ENCODE results near the gene SMIM1.
"Not testable (repeated sequence)": the region's sequence is repeated elsewhere in the genome, so short reads cannot be mapped to it uniquely, and the experiment has no call there.

SMIM1 gene

DNA sequence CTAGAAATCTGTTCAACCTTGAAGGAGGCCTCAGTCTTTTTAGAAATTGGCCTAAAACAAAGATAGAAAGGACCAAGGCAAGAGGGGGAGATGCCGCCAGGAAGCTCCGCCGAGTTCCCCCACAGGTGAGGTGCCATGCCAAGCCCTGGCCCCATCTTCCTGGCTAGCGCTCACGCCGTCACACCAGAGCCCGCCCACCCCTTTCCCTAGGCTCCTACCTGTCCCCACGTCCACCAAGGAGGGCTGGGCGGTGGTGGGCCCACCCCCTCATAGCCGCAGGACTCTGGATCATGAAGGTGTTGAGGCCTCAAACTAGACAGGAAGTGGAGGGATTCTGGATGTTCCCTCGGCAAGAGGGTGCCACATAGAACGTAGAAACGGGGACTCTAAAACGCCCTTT is 35.8 kb upstream of the SMIM1 start:
- no peak for DNase-seq (ENCODE audit: low read depth in 2 of 2)

- DNase-seq (ENCODE audit: low read depth in 2 of 2), result no peak
Observed at GRCh38 chr1:3738943-3739342, 33.6 kb upstream of the SMIM1 start.

GRCh38 chr1:3740042-3740441 is 32.5 kb upstream of the SMIM1 start:
- no peak for DNase-seq (ENCODE audit: low read depth in 2 of 2)

DNA sequence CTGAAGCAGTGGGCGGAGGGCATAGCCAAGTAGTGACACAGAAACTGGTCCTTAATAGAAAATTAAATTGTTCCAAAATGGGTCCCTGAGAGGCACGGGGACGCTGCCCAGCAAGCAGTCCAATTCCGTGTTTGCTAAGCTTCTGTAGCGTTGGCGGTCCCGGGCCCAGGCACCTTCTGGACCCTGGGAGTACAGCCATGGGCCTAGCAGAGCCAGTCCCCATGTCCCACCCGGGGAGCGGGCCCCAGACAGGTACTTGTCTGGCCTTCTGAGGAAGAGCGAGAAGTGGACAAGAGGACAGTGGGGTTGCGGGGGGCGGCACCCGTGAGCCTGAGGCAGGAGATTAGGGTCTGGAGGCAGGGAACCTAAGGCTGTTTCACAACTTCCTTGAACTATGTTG is 31.8 kb upstream of the SMIM1 start:
- DNase-seq (ENCODE audit: low read depth in 2 of 2), result no peak

DNA sequence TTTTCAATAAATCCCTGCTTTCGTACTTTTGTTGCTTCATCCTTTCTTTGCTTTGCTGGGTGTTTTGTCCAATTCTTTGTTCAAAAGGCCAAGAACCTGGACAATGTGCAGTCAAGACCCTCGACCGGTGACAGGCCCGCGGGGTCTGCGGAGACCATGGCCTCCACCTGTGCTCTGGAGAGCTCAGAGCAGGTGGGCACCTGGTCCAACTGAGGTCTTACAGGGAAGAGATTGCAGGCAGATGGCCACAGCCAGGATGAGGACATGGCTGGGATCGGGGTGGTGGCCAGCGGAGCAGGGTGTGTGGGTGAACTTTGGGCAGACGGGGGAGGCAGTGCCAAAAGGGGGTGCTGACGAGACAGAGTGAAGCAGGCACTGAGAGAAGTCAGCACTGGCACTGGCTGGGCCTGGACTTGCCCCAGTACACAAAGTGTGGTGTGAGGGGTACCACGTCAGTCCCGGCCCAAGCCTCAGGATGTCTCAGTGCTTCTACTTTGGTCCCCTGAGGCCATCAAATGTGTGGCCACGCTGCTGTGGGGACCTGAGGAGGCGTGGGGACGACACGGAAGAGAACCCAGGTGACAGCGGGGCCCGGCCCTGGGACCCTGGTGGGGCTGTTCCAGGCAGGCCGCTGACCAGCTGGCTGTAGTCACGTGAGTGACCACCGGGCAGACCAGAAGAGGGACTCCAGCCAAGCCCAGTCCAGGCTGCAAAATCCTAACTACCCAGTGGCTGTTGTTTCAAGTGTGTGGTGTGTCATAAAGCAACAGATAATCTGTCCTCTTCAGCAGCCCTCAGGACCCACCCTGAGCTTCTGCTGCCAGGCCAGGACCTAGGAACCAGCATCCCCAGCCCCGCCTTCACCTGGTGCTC is 30.7 kb upstream of the SMIM1 start:
- DNase-seq (ENCODE audit: low read depth in 2 of 2), result no peak

GRCh38 chr1:3742439-3743298 is 29.9 kb upstream of the SMIM1 start:
- no peak for DNase-seq (ENCODE audit: low read depth in 2 of 2)

DNA sequence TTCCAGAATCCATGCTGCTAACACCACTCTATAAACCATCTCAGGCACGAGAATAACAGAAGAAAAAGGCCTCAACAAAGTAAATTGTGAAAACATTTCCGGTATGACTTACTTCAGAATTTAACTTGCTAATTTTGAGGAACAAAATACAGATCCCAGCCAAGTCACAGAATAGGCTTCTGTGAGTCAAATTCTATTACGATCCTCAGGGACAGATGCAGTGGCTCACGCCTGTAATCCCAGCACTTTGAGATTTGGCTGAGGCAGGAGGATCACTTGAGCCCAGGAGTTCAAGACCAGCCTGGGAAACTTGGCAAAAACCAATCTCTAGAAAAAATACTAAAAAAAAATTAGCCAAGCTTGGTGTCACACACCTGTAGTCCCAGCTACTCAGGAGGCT is 29.1 kb upstream of the SMIM1 start:
- no peak for DNase-seq (ENCODE audit: low read depth in 2 of 2)

- no peak for DNase-seq (ENCODE audit: low read depth in 2 of 2)
Observed at GRCh38 chr1:3743826-3744225, 28.7 kb upstream of the SMIM1 start.

- DNase-seq (ENCODE audit: low read depth in 2 of 2), result no peak
Observed at GRCh38 chr1:3744646-3745045, 27.9 kb upstream of the SMIM1 start.

- no peak for DNase-seq (ENCODE audit: low read depth in 2 of 2)
Observed at GRCh38 chr1:3745071-3745470, 27.5 kb upstream of the SMIM1 start.

DNA sequence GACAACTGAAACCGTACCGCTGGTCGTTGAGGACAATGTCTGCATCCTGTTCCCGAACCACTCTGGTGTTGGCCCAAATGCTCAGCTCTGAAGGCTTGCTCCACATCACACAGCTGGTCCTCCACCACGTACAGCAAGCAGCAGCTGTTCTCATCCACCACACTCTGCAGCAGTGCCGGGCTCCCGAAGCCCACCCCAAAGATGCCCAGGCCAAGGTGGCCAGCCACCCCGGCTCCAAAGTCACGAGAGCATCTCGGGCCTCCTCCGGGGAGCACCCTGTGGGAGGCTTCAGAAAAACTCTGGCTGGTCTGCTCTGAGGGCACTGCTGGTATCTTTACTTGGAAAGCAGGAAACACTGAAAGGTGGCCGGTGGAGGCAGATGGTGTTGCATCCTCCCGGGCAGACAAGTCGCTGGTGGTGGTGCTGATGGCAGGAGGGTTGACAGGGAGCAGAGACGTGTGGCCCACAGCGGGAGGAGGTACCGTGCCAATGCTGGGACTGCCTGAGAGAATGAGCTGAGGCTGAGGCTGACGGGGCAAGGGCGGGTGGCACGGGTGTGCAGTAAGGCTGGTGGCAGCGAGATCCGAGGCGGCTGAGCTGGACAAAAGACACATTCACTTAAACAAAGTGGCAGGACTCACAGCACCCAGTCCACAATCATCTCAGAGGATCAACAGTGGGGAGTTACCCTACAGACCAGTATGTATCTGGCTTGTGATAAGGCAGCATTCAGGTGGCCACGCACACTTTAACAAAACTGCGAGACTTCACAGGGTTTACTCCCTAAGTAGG is 26.8 kb upstream of the SMIM1 start:
- no peak for DNase-seq (ENCODE audit: low read depth in 2 of 2)

DNA sequence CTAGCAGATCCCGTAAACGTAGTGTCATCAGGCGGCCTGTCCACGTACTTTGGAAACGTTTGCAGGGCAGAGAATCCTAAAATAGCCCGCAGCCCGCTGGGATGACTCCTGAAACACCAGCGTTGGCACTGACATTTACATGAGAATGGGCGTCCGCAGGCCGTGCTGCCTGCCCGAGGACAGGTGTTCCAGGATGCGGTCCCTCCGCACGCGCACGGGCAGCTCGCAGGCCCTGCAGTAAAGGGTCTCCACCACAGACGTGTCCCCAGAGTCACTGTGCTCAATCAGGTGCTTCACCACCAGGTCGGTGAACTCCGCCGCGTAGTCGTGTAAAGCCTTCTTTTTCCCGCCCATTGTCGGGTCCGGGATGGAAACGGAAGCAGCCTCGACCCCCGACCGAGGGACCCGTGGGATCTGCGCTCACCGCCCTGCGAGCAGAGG is 26.1 kb upstream of the SMIM1 start:
- DNase-seq (ENCODE audit: low read depth in 2 of 2), result no peak

DNA sequence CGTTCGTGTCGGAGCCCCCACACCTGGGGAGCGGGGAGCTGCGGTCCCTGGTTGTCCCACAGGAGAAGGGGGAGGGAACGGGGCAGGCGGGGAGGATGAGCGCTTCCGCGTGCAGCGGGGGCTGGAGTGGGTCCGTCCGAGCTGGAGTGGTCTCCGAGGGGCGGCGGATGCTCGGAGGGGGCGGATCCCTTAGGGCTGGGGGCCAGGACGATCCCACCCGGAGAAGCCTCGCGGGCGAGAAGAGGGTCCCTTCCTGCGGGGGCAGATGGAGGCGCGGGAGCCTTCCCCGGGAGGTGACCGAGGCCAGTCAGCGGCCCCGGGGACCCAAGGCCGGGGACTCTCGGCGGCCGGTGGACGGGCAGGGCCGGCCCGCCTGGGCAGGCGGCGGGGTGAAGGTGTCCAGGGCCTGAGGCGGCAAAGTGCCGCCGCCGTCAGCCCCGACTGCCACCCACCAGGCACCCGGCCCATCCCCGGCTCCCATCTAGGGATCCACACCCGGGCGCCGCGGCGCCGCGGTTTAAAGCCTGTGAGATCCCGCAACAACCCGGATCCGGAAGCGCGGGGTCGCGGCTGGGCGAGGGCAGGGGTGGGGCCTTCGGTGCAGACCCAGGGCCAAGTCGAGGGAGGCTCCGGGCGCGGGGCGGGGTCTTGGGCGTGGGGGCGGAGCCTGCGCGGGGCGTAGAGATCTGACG is 25.6 kb upstream of the SMIM1 start:
- DNase-seq (ENCODE audit: low read depth in 2 of 2), result peak; percentile 81 to 83

GRCh38 chr1:3747522-3747848 is 25.1 kb upstream of the SMIM1 start:
- DNase-seq (ENCODE audit: low read depth in 2 of 2), result no peak

- DNase-seq (ENCODE audit: low read depth in 2 of 2), result no peak
Observed at GRCh38 chr1:3747903-3748302, 24.6 kb upstream of the SMIM1 start.

DNA sequence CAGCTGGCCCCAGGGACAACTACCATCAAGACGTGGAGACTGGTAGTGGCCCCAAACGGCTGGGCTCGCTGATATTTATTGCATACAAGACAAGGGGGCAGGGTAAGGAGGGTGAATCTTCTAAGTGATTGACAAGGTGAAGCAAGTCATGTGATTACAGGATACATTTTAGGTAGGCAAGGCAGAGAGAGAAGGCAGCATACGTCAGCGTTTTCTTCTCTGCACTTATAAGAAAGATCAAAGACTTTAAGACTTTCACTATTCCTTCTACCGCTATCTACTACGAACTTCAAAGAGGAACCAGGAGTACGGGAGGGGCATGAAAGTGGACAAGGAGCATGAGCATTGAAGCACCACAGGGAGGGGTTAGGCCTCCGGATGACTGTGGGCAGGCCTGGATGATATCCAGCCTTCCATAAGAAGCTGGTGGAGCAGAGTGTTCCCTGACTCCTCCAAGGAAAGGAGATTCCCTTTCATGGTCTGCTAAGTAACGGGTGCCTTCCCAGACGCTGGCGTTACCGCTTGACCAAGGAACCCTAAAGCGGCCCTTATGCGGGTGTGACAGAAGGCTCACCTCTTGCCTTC is 24.1 kb upstream of the SMIM1 start:
- DNase-seq (ENCODE audit: low read depth in 2 of 2), result not testable (repeated sequence)

DNA sequence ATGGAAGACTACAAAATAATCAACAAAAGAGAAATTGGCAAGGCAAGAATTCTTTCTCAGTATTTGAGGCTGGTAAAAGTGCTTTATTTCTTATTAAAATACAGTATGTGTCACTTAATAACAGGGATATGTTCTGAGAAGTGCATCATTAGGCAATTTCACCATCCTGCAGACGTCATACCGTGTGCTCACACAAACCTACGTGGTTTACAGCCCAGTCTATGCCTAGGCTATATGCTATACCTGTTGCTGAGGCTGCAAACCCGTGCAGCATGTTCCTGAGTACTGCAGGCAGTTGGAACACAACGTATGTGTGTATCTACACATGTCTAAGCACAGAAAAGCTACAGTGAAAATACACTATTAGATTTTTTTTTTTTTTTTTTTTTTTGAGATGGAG is 23.0 kb upstream of the SMIM1 start:
- no peak for DNase-seq (ENCODE audit: low read depth in 2 of 2)

DNA sequence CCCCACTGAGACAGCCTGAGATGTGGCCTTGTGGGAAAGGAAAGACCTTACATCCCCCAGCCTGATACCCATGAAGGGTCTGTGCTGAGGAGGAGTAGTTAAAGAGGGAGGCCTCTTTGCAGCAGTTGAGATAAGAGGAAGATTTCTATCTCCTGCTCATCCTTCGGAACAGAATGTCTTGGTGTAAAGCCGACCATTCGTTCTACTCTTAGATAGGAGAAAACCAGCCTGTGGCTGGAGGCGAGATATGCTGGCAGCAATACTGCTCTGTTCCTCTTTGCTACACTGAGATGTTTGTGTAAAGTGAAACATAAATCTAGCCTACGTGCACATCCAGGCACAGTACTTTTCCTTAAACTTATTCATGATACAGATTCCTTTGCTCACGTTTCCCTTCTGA is 21.8 kb upstream of the SMIM1 start:
- DNase-seq (ENCODE audit: low read depth in 2 of 2), result no peak

- no peak for DNase-seq (ENCODE audit: low read depth in 2 of 2)
Observed at GRCh38 chr1:3752400-3752945, 20.1 kb upstream of the SMIM1 start, which contains the start of gene CCDC27. TSS of gene CCDC27 (plus strand) at chr1:3752450. CDS start at chr1:3752482, 32 bp downstream.

- DNase-seq (ENCODE audit: low read depth in 2 of 2), result no peak
Observed at GRCh38 chr1:3753656-3754454, 18.7 kb upstream of the SMIM1 start.
